Stimulated activated CD4-positive, alpha-beta T cell treated with anti-CD3 and anti-CD28 coated beads, TNF-alpha, amount 100 ng/mL, for 1 hour (primary cell): Measurements from ENCODE around the gene L3MBTL4.

ENCODE experiments used
- DNase-seq, 3 donors: peaks; one replicate each; pipeline ENCODE4 v3.0.0-alpha.2; 2020; ENCODE audit warnings: low read depth in 3 of 3, low spot score in 1 of 3

L3MBTL4 gene

GRCh38 chr18:6367208-6367607, 47.5 kb downstream of the L3MBTL4 start:
- DNase-seq, result no peak

GRCh38 chr18:6366776-6367175, 47.9 kb downstream of the L3MBTL4 start:
- DNase-seq, result no peak

GRCh38 chr18:6365385-6365784, 49.3 kb downstream of the L3MBTL4 start:
- DNase-seq, result no peak

GRCh38 chr18:6363216-6363615, 51.5 kb downstream of the L3MBTL4 start:
- DNase-seq, result no peak

- DNase-seq, result no peak
These were observed 52.1 kb downstream of the L3MBTL4 start for GRCh38 chr18:6362559-6363129.

GRCh38 chr18:6357668-6358067, 57.0 kb downstream of the L3MBTL4 start:
- DNase-seq, result no peak

- DNase-seq, result no peak
These were observed 58.7 kb downstream of the L3MBTL4 start for GRCh38 chr18:6355789-6356589.

GRCh38 chr18:6352275-6352674, 62.4 kb downstream of the L3MBTL4 start:
- DNase-seq, result no peak

GRCh38 chr18:6342990-6343389, 71.7 kb downstream of the L3MBTL4 start:
- no peak for DNase-seq

GRCh38 chr18:6341709-6342108, 73.0 kb downstream of the L3MBTL4 start:
- DNase-seq, result no peak

GRCh38 chr18:6341303-6341702, 73.4 kb downstream of the L3MBTL4 start:
- DNase-seq, result no peak

- no peak for DNase-seq
These were observed 74.6 kb downstream of the L3MBTL4 start for GRCh38 chr18:6340121-6340520.

GRCh38 chr18:6336239-6336638, 78.5 kb downstream of the L3MBTL4 start:
- no peak for DNase-seq

- DNase-seq, result no peak
These were observed 80.7 kb downstream of the L3MBTL4 start for GRCh38 chr18:6333981-6334380.

- DNase-seq, result no peak
These were observed 82.8 kb downstream of the L3MBTL4 start for GRCh38 chr18:6331872-6332271.

- no peak for DNase-seq
These were observed 83.9 kb downstream of the L3MBTL4 start for GRCh38 chr18:6330786-6331185.

GRCh38 chr18:6328621-6329010, 86.1 kb downstream of the L3MBTL4 start:
- no peak for DNase-seq

- no peak for DNase-seq
These were observed 86.7 kb downstream of the L3MBTL4 start for GRCh38 chr18:6327895-6328620.

GRCh38 chr18:6327485-6327884, 87.2 kb downstream of the L3MBTL4 start:
- DNase-seq, result no peak

- DNase-seq, result no peak
These were observed 88.1 kb downstream of the L3MBTL4 start for GRCh38 chr18:6326566-6326965.

GRCh38 chr18:6323319-6323889, 91.3 kb downstream of the L3MBTL4 start:
- no peak for DNase-seq
